NCI-H774 (cell line): Measurements from ENCODE around the gene MATN1.

Source experiments
- DNase-seq: peaks from one replicate; lab custom pipeline; 2025; lab: John Stamatoyannopoulos, UW

MATN1 gene

GRCh38 chr1:30680879-30681278 lies 42.5 kb downstream of the MATN1 start:
- no peak for DNase-seq

- no peak for DNase-seq
Observed at GRCh38 chr1:30680429-30680828, 43.0 kb downstream of the MATN1 start.

GRCh38 chr1:30679976-30680305 lies 43.4 kb downstream of the MATN1 start:
- DNase-seq, result no peak

- DNase-seq, result no peak
Observed at GRCh38 chr1:30679201-30679975, 44.0 kb downstream of the MATN1 start.

- peak; percentile 18 for DNase-seq
Observed at GRCh38 chr1:30678209-30678608, 45.2 kb downstream of the MATN1 start.

GRCh38 chr1:30677471-30677870 lies 45.9 kb downstream of the MATN1 start:
- DNase-seq, result no peak

- no peak for DNase-seq
Observed at GRCh38 chr1:30675761-30676160, 47.6 kb downstream of the MATN1 start.

- no peak for DNase-seq
Observed at GRCh38 chr1:30675289-30675688, 48.1 kb downstream of the MATN1 start.

- DNase-seq, result no peak
Observed at GRCh38 chr1:30673395-30673794, 50.0 kb downstream of the MATN1 start.

GRCh38 chr1:30672661-30673060 lies 50.7 kb downstream of the MATN1 start:
- DNase-seq, result no peak

GRCh38 chr1:30670240-30671060 lies 52.9 kb downstream of the MATN1 start:
- no peak for DNase-seq

GRCh38 chr1:30668546-30669327 lies 54.6 kb downstream of the MATN1 start:
- DNase-seq, result no peak

GRCh38 chr1:30668024-30668423 lies 55.4 kb downstream of the MATN1 start:
- peak; percentile 9 for DNase-seq

GRCh38 chr1:30666756-30667273 lies 56.6 kb downstream of the MATN1 start:
- no peak for DNase-seq

GRCh38 chr1:30665216-30666010 lies 58.0 kb downstream of the MATN1 start:
- DNase-seq, result no peak

- peak; percentile 72 for DNase-seq
Observed at GRCh38 chr1:30664103-30664755, 59.2 kb downstream of the MATN1 start.

GRCh38 chr1:30663596-30664091 lies 59.7 kb downstream of the MATN1 start:
- DNase-seq, result no peak

- no peak for DNase-seq
Observed at GRCh38 chr1:30662291-30662840, 61.0 kb downstream of the MATN1 start.

- no peak for DNase-seq
Observed at GRCh38 chr1:30661311-30661710, 62.1 kb downstream of the MATN1 start.
